Measurements from ENCODE around the gene AP4B1. TPM values are rescaled to one million over a fixed set of nuclear protein-coding genes. Genes with fewer than 3 reads are reported as not detected.

The AP4B1 gene
- total and polyA plus RNA-seq, 9 of the 15 experiments (the other 6 are each of a cell fraction or from before 2014, with no cell fraction given): 15.8 to 36.5 (median 24.6) TPM

DNA sequence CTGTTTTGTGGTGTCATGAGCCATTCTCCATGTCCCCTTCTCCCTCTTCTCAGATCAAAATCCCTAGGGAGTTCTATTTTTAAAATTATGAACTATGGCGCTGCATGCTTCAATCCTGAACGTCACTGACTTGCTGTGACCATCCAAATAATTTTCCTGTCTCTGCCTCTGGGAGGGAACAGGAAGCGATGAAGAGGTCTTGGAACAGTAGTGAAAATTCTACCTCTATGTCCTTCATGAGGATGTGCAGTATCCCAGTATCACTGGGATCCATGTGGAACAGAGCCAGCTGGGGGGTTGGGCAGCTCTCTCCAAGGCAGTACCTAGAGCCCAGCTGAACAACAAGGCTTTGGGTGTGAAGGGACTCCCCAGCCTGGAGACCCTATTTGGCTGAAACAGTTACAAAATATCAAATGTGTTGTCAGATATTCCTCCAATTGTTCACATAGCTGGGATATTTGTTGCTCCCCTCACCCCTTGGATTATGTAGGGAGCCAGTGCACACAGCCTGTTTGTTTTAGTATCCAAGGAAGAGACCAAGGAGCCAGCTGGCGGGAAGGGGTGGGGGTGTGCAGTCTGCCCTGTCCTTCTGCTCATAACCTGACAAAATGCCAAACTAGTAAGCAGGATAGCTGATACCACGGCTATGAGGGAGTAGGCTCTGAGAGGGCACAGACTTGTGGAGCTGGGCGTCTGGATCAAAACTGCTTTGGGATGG is 8.2 kb upstream of the AP4B1 start (continued):
- no peak for TF ChIP-seq ZMIZ1 (IDR thresholded peaks at IDR 0.05; ENCODE audit: low read depth in 2 of 2, low read length in 2 of 2)
- 0 out of 4 replicates have a peak, but pooled peaks of 1 of the 2 experiments have one; percentile 27 for TF ChIP-seq TEAD1 (CRISPR knock-in tag; IDR thresholded peaks at IDR 0.05)
- no peak for TF ChIP-seq POLR2A (conservative IDR thresholded peaks at IDR 0.05)

DNA sequence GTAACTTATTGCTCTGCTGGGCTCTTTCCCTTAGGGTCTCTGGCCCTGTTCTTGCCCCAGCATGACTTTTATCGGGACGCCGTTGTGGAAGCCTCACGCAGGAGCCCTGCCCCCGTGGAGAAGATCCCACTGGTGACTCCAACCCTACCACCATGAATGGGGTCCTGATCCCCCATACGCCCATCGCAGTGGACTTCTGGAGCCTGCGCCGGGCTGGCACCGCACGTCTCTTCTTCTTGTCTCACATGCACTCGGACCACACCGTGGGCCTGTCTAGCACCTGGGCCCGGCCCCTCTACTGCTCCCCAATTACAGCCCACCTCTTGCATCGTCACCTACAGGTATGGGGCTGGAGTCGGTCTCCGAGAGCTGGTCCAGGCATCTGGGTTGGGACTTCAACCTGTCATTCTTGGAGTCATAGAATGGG is 849 bp upstream of the AP4B1 start:
- FAIRE-seq (no peak), DNase-seq (ENCODE audit: extremely low read depth in 1 of 4, low spot score in 3 of 4) (peak; percentile 36 to 56 (median 48)), ATAC-seq (peak; percentile 40)
- ChIA-PET CTCF (ENCODE audit: low intra/inter-chr PET ratio) (interaction anchor here (1.1 to 3.7 kb wide), 3 partner anchors 68 to 101 kb away, joined by 3 to 23 read pairs (median 3); no protein-coding TSS in a partner anchor), POLR2A (interaction anchor here (1.4 to 3.8 kb wide), 5 partner anchors 9 to 94 kb away, joined by 4 to 64 read pairs (median 8); partner anchors contain the start of genes HIPK1 and RSBN1)
- H3K4me3 ChIP-seq: peak overlapping the region; percentile 65
- H2AFZ ChIP-seq (ENCODE audit: low read depth, low read length): peak overlapping the region; percentile 94
- H4K20me1 ChIP-seq (replicated peaks; ENCODE audit: control insufficient read depth, insufficient read depth, low read length): no peaks in the 10 kb centered on the region
- in situ Hi-C loops (cut with MboI): no loop called here
- no peaks in the 10 kb centered on the region for H3K9me3 ChIP-seq (replicated peaks; ENCODE audit: control insufficient read depth, insufficient read depth, low read depth, low read length)
- H3K36me3 ChIP-seq (ENCODE audit: control insufficient read depth, insufficient read depth, low read length): peaks cover 56% of the 10 kb centered on the region
- peak overlapping the region; percentile 89 to 99 for H3K9ac ChIP-seq (ENCODE audit: insufficient read depth in 1 of 2, low read depth in 2 of 2, low read length in 2 of 2)
- H3K9me1 ChIP-seq (ENCODE audit: control insufficient read depth, insufficient read depth, low read length): no peaks in the 10 kb centered on the region
- WGBS (ENCODE audit: insufficient coverage, low coverage, missing lambda C conversion rate): under 1% methylated on average over 17 of the region's 17 CpGs
- intact Hi-C loops (cut with micrococcal nuclease): loop anchor here (1.0 kb wide), 4 partner anchors 24 to 146 kb away; partner anchors contain the start of genes HIPK1 and PHTF1
- H3K27me3 ChIP-seq (ENCODE audit: control insufficient read depth in 2 of 2, insufficient read depth in 2 of 2, low read length in 2 of 2): no peaks in the 10 kb centered on the region
- H3K4me2 ChIP-seq (ENCODE audit: insufficient read depth, low read length): peak overlapping the region; percentile 100
- peak overlapping the region; percentile 93 for H3K27ac ChIP-seq (ENCODE audit: extremely low read depth, low read depth, low read length)
- peaks cover 48% of the 10 kb centered on the region for H3K79me2 ChIP-seq (ENCODE audit: control insufficient read depth, insufficient read depth, low read length)
- H3K4me1 ChIP-seq (replicated peaks in 1 of 2; ENCODE audit: control insufficient read depth in 2 of 2, insufficient read depth in 2 of 2, low read length in 2 of 2): peaks cover 10 to 19% of the 10 kb centered on the region in 2 experiments; a peak in 4 of 5 replicates
- BruUV-seq (replicated peaks): TSS peak; percentile 68
- peak; percentile 13; the same call in 1 of the 2 replicates for TF ChIP-seq CHAMP1 (IDR thresholded peaks at IDR 0.05)

All from K562 (cell line).